DLD1 (cell line): ENCODE results near the gene CD7.

Source experiments
- in situ Hi-C: cut with HindIII; loops from 2 replicates; pipeline ENCODE4 v1.10.0; 2017; ENCODE audit warnings: low sequenced_read_pairs

CD7 gene

GRCh38 chr17:82281502-82282238 is 35.7 kb downstream of the CD7 start:
- in situ Hi-C loops, result no loop called here

- in situ Hi-C loops, result no loop called here
These were observed 36.3 kb downstream of the CD7 start for GRCh38 chr17:82281076-82281475.

GRCh38 chr17:82280537-82280936 is 36.9 kb downstream of the CD7 start:
- in situ Hi-C loops, result no loop called here

GRCh38 chr17:82278786-82279391 is 38.5 kb downstream of the CD7 start:
- in situ Hi-C loops, result no loop called here

GRCh38 chr17:82278308-82278707 is 39.1 kb downstream of the CD7 start:
- in situ Hi-C loops, result no loop called here

- in situ Hi-C loops, result no loop called here
These were observed 39.6 kb downstream of the CD7 start for GRCh38 chr17:82277851-82278250.

GRCh38 chr17:82276938-82277337 is 40.5 kb downstream of the CD7 start:
- in situ Hi-C loops, result no loop called here

GRCh38 chr17:82275326-82275725 is 42.1 kb downstream of the CD7 start:
- in situ Hi-C loops, result no loop called here

- in situ Hi-C loops, result no loop called here
These were observed 43.0 kb downstream of the CD7 start for GRCh38 chr17:82274134-82275020.

- in situ Hi-C loops, result no loop called here
These were observed 43.9 kb downstream of the CD7 start, which contains the start of gene CSNK1D for GRCh38 chr17:82273327-82274133. TSS of gene CSNK1D (minus strand) at chr17:82273700. CDS start at chr17:82273381, 319 bp downstream.

- in situ Hi-C loops, result no loop called here
These were observed 44.7 kb downstream of the CD7 start for GRCh38 chr17:82272495-82273326.

- in situ Hi-C loops, result no loop called here
These were observed 46.0 kb downstream of the CD7 start for GRCh38 chr17:82271401-82271800.

GRCh38 chr17:82270651-82271050 is 46.8 kb downstream of the CD7 start:
- in situ Hi-C loops, result no loop called here

- in situ Hi-C loops, result no loop called here
These were observed 47.4 kb downstream of the CD7 start for GRCh38 chr17:82269882-82270500.

GRCh38 chr17:82269138-82269881 is 48.1 kb downstream of the CD7 start:
- in situ Hi-C loops, result no loop called here

GRCh38 chr17:82267575-82268379 is 49.6 kb downstream of the CD7 start:
- in situ Hi-C loops, result no loop called here

GRCh38 chr17:82266142-82266541 is 51.3 kb downstream of the CD7 start:
- in situ Hi-C loops, result no loop called here
